ENCODE results near the gene MFNG. TPM values are rescaled to one million over a fixed set of nuclear protein-coding genes. Genes with fewer than 3 reads are reported as not detected.

MFNG gene
- total RNA-seq, 1 donor from 2014 or later = 22.3 TPM

Other genes starting within 250 kb of the MFNG start
- 18.9 TPM for gene RAC2, start 242.1 kb downstream of the MFNG start, total RNA-seq
- gene CYTH4, start 203.9 kb downstream of the MFNG start, total RNA-seq = 40.0 TPM
- 5.9 TPM for gene ELFN2, start 58.9 kb downstream of the MFNG start, total RNA-seq
- 31.6 TPM for gene CARD10, start 33.0 kb upstream of the MFNG start, total RNA-seq
- gene CDC42EP1, start 74.1 kb upstream of the MFNG start, total RNA-seq = 83.1 TPM
- gene LGALS2, start 93.7 kb upstream of the MFNG start, total RNA-seq = not detected
- 71.2 TPM for gene GGA1, start 122.5 kb upstream of the MFNG start, total RNA-seq
- gene SH3BP1, start 153.3 kb upstream of the MFNG start, total RNA-seq = 10.3 TPM
- gene PDXP, start 172.3 kb upstream of the MFNG start, total RNA-seq = 10.0 TPM
- gene LGALS1, start 189.3 kb upstream of the MFNG start, total RNA-seq = 1,269 TPM
- 21.2 TPM for gene NOL12, start 200.0 kb upstream of the MFNG start, total RNA-seq
- 84.0 TPM for gene TRIOBP, start 210.7 kb upstream of the MFNG start, total RNA-seq

Data from sciatic nerve (tissue), 1 donor.